Measurements from ENCODE around the gene TRIO. TPM values are rescaled to one million over a fixed set of nuclear protein-coding genes. Genes with fewer than 3 reads are reported as not detected.

Gene TRIO
- total and polyA plus RNA-seq, 2 donors (not counting 3 experiments of a cell fraction or from before 2014, with no cell fraction given) = 82.9 to 248 TPM

GRCh38 chr5:14299666-14300065, 156.5 kb downstream of the TRIO start:
- Histone ChIP-seq H3K4me1 (ENCODE audit: control insufficient read depth, extremely low read depth, insufficient read depth, low read length) (peaks cover 1% of the 10 kb centered on the region), H2AFZ (ENCODE audit: low read depth, low read length) (no peak overlapping the region), H3K9me3 (replicated peaks; ENCODE audit: control insufficient read depth, insufficient read depth, low read length) (no peaks in the 10 kb centered on the region), H4K20me1 (replicated peaks; ENCODE audit: control insufficient read depth, extremely low read depth, insufficient read depth, low read length) (no peaks in the 10 kb centered on the region), H3K36me3 (ENCODE audit: control insufficient read depth in 2 of 2, extremely low read depth in 1 of 2, insufficient read depth in 2 of 2, low read length in 2 of 2) (peaks cover 19% of the 10 kb centered on the region in 2 experiments), H3K79me2 (ENCODE audit: control insufficient read depth, insufficient read depth, low read length) (peaks cover 68% of the 10 kb centered on the region), H3K27me3 (ENCODE audit: control insufficient read depth in 2 of 2, insufficient read depth in 2 of 2, low read length in 2 of 2) (no peaks in the 10 kb centered on the region), H3K9me1 (replicated peaks; ENCODE audit: control insufficient read depth, extremely low read depth, insufficient read depth, low read length) (no peaks in the 10 kb centered on the region), H3K9ac (replicated peaks; ENCODE audit: extremely low read depth, insufficient read depth, low read length) (no peak overlapping the region), H3K4me2 (ENCODE audit: insufficient read depth, low read length) (no peak overlapping the region), H3K4me3 (replicated peaks in 1 of 3; ENCODE audit: insufficient read depth in 1 of 3, low read depth in 1 of 3, low read length in 3 of 3) (no peak overlapping the region), H3K27ac (ENCODE audit: insufficient read depth, low read depth, low read length) (no peak overlapping the region)
- ChIA-PET POLR2A (no interaction called here), CTCF (interaction anchor here (1.0 to 2.1 kb wide), 2 partner anchors 10 to 20 kb away, joined by 3 to 4 read pairs; no protein-coding TSS in a partner anchor)
- DNase-seq (ENCODE audit: low read depth, low spot score) = no peak
- dilution Hi-C loops (cut with MboI; ENCODE audit: extremely low pct_ligation_motif_present, low sequenced_read_pairs) (loop anchor here (25.0 kb wide), 1 partner anchor 312 kb away; no protein-coding TSS in a partner anchor), intact Hi-C loops (cut with micrococcal nuclease) (no loop called here)
- BruUV-seq (replicated peaks) = no TSS peak
- no peak for FAIRE-seq
- TF ChIP-seq GATA2 (IDR thresholded peaks at IDR 0.05; ENCODE audit: insufficient read depth, insufficient read length, low read depth, low read length) (no peak), POLR2A (IDR thresholded peaks at IDR 0.05; ENCODE audit: low read depth, low read length) (no peak), POLR2AphosphoS5 (IDR thresholded peaks at IDR 0.05; ENCODE audit: insufficient read depth, low read depth, low read length) (no peak), EZH2 (IDR thresholded peaks at IDR 0.05; ENCODE audit: borderline replicate concordance, low read depth, low read length, severe bottlenecking) (no peak), CTCF (IDR thresholded peaks at IDR 0.05; ENCODE audit: extremely low read depth in 1 of 2, insufficient read depth in 1 of 2, low read depth in 1 of 2, low read length in 2 of 2) (no peak), MYC (IDR thresholded peaks at IDR 0.05; ENCODE audit: low read depth, low read length) (no peak), JUN (IDR thresholded peaks at IDR 0.05; ENCODE audit: borderline replicate concordance, insufficient read depth, insufficient read length, low read depth) (no peak), MAX (IDR thresholded peaks at IDR 0.05; ENCODE audit: insufficient read depth, insufficient read length) (no peak), FOS (IDR thresholded peaks at IDR 0.05; ENCODE audit: borderline replicate concordance, insufficient read depth, low read length) (no peak)
